Stimulated activated CD4-positive, alpha-beta T cell treated with anti-CD3 and anti-CD28 coated beads, TNF-alpha, amount 100 ng/mL, for 48 hours (primary cell): ENCODE data around the gene MPPED1.

ENCODE experiments used
- DNase-seq, 3 donors: peaks; one replicate each; pipeline ENCODE4 v3.0.0-alpha.2; 2020; ENCODE audit warnings: low read depth in 3 of 3

Gene MPPED1

DNA sequence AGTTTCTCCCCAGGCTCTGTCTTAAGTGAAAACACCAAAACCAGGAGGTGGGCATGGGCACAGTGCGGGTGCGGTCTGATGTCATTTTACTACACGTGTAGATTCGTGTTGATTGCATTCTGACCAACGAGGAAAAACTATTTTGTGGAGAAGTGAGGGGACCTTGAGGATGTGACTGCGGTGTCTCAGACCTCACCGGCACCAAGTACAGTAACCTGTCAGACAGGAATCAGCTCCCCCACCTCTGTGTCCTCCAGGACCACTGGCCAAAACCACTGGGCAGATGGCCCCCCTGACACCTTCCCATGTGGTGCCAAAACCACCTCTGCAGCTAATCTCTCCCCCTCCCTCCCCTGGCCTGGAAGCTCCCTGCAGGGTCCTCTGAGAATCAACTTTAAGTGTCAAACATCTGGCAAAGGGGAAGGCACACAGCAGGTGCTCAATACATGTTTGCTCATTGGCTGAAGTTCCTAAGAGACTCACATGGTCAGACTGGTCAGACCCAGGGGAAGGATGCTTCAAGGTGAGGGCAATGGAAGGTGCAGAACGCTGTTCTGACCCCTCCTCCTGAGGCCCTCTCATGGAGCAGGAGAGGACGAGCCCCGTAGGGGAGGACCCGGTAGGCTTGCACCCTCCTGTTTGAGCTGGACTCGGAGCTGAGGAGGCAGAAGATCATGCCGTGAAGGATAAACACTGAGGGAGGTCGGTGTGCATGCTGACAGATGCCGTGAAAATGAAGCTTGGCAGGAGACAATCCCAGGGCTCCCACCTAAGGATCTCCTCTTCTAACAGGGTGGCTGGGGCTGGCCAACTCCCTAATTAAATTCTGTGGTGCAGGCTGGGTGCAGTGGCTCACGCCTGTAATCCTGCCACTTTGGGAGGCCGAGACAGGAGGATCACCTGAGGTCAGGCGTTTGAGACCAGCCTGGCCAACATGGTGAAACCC is 129.9 kb downstream of the MPPED1 start:
- DNase-seq: no peak

DNA sequence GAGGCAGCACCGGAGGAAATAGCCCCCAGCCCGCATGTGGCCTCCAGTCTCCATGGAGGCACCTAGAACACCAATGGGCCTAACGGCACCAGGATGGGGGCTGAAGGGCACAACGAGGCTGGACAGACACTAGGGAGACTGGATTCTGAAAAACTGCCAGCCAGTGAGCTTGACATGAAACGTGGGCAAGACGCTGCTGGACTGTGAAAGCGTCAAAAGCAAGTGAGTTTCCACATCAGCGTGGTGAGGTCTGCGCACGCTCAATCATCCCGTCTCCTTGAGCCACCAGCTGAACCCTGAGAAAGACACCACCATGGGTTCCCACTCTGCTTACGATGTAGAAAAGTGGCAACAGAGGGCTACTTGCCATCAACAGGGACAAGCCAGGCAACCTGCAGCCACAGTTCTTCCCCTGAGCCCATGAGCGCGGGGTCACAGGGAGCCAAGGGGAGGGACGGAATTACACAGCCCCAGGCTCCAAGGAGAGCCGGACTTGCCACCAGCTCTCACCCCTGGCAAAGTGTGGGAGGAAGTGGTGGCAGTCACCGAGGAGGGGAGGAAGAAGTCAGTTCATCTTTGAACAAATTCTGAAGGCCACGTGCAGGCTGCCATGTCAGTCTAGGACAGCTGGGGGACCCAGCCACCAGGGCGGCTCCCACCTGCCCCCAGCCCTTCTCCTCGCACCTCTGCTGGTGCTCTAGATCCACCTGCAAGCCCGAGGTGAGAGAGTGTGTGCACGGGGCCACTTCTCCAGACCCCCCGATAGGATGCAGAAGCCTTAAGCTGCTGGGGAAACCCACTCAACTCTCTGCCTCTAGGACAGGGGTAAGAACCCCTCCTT is 131.1 kb downstream of the MPPED1 start:
- DNase-seq: no peak

DNA sequence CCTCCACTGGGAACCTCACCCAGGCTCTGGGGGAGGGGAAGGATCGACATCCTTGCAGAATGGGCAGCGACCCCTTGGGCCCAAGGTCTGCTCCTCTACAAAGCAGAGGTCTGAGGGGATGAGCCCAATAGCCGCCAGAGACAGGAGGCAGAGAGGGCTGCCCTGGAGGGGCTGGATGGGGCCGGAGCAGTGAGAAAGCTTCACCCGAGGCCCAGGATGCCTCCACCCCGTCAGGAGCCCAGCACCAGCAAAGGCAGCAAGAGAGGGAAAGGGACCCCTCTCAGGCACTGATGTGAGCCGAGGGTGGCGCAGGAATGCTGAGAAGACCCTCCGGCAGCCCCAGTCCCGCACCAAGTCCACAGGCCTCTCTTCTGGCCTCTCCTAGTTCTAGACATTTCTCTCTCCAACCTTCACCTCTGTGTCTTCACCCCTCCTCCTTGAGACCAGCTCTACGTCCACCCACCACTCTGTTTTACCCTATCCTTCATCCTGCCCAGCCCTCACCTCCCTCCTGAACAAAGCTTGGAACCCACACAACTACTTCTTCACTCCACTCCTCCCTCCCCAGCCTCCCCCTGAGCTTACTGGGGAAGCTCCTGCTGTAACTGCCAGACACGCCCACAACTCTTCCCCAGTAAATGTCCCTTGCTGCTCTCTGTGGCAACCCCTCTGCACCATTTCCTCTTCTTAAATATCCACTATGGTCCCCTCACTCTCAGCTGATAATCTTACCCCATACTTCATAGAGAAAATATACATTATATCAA is 131.9 kb downstream of the MPPED1 start:
- no peak for DNase-seq

DNA sequence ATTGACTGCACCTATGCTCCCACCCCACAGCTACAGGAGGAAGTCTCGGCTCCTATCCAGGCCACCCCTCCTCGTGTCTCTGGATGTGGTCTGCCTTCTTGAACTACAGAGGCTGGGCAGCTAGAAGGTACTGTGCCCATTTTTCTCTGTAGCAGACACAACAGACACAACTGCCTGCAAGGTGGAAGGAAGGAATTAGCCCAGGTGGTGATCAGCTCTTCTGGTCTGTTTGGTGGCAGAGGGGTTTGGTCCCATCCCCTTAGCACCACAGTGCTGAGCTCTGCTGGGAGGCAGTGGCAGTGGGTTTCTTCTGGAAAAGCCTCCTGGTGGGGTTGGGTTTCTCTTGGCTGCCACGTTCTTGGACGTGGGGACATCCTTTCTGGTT is 132.5 kb downstream of the MPPED1 start:
- no peak for DNase-seq

DNA sequence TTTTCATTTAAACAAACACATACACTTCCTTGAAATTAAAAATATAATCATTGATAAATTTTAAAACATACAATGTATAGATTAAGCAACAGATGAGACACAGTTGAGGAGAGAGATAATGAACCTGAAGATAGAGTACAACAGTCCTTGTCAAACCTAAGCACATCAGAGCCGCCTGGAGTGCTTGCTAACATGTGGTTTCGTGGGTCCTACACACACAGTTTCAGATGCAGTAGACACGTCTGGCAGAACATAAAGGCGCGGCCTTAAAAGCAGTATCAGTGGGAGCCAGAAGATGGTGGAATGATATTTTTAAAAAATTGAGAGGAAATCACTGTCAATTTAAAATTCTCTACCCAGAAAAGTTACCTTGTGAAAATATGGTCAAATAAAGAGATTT is 134.4 kb downstream of the MPPED1 start:
- DNase-seq: no peak

DNA sequence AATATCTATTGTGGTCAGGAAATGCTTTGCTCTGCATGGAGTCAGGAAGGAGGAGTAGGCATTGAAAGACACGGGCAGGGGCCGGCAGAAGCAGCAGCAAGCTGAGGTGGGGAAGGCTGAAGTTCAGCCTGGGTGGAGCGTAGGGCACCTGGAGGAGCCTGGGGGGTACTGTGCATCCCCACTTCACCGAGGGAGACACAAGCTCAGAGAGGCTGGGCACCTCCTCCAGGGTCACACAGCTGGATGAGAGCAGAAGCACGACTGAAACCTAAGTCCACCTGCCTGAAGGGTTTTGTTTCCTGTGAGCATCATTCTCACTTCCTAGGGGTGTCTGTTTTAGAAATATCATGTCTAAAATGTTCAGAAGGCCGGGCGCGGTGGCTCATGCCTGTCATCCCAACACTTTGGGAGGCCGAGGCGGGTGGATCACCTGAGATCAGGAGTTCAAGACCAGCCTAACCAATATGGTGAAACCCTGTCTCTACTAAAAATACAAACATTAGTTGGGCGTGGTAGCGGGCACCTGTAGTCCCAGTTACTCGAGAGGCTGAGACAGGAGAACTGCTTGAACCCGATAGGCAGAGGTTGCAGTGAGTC is 138.3 kb downstream of the MPPED1 start:
- no peak for DNase-seq

DNA sequence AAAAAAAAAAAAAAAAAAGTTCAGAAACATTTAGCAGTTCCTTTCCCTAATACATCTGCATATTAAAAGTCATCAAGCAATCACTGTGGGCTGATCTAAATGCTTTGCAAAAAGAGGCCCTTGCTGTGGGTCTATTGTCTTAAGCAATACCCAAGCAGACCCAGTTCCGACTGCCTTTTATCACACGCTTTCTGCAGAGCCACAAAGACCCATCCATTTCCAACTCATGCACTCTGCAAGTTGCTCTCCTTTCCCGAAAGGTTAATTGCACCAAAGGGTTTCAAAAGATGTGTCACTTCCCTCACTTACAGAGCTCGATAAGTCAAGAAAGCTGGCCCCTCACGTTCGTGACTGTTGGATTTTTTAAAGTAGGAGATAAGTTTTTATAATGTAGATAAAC is 138.9 kb downstream of the MPPED1 start:
- no peak for DNase-seq

DNA sequence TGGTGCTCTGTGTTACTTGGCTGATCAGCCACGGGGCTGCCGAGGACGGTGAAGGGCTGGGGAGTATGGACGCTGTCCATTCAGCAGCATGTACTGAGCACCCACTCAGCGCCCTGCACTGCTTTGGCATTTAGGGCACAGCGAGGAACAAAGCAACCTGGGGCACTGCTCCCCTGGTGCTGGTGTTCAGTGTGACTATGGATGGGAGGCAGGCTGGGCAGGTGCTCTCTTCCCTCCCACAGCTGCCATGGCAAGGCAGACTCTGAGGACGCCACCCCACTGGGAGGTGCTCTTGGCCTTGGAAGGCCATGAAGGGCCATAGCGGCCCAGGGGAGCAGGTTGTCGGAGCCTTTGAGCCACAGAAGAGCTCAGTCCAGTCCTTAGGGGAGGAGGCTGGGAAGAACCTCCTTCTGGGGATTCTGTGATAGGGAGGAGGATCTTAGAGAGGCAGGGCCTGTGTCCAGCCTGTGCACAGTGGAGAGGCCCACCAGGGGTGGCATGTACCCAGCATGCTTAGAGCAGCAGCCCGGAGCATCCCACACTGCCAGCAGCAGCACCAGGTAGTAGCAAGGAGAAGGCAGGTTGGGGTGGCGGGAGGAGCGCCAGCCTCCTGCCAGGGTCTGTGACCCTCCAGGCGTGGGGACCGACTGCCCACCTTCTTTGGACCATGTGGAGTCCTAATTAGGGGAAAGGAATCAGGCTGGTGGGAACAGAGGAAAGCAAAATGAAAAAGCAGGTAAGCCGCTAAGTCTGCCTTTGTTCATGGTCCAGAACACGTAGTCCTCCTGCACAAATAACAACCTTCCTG is 141.8 kb downstream of the MPPED1 start:
- no peak for DNase-seq

DNA sequence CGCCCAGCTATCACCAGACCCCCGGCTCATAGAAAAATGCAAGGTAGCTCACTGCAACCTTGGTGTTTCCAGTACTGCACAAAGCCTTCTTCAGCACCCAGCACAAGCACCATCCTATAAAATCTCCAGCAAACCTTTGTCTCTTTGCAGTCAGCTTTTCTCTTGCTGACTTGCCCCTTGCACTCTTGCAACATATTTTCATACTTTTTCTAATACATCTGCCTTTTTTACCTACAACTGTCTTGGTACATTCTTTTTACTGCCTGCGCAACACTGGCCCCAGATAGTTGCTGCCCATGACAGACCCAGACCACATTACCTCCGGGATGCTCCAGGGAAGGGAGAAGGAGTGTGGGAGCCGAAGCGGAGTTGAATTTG is 142.4 kb downstream of the MPPED1 start:
- DNase-seq: no peak

DNA sequence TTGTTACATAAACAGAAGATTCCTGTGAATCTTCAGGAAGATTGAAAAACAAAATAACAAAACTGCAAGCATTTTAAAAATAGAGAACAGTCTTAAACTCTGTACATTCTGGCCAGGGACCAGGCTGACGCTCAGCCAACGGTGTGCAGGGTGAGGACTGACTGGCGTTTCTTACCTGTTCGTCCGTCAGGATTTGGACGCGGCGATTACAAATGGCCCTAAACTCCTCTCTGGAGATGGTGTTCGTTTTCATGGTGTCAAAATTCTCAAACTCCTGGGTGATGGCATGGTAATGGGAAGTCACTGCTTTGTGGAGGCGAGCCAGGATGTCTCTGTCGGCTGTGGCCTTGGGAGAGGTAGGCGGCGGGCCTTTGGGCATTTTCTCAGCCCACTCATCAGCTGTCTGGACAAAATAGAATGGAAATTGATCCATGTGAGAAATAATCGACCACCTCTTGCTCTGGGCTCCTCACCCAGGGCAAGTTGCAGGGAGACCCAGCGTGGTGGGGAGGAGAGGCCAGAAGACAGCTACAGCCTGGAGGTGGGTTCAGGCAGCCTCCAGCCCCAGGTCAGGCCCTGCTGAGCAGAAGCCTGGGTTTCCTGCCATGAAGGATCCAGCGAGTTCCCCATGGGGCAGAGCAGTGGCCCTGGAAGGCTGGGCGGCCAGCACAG is 143.0 kb downstream of the MPPED1 start:
- DNase-seq: no peak

DNA sequence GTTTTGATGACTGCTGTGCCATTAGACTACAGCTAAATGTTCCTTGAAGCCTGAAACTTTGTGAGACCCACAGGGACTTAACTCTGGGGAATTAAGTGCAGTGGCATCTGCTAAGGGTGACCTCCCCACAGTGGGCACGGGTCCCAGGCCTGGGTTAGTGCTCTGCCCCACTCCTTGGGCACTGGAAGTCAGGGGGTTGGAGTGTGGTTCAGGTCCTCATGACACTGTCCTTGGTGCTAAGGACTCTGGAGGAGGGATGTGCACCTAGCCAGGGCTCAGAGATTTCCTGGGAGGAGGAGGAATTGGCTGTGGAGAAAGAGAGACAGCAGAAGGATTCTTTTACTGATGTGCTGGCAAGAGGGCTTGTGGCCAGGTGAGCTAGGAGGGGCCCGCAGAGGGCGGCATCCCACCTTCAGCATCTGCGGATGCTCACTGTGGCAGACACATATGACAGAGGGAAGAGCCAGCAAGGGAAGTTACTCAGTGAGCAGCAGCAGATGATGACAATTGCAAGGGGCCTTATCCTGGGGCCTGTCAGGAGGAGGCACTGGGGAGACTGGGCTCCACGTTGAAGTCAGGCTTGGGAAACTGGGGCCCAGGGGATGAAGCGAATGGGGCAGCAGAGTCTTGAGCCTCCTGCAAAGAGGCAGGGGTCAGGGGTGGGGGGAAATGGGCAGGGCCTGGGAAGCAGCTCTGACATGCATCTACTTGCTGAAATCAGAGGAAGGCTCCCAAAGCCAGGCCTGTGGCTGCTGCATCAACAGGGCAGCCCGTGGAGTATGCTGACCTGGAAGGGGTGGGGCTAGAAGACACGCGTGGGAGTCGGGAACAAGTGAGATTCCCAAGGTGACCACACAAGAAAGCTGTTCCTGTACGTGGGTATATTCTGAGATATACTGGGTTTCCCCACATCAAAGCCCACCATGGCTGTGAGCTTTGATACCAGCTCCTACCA is 144.0 kb downstream of the MPPED1 start:
- DNase-seq: no peak
